HG02759 (cell line): ENCODE measurements around the gene PTGFRN.
"Not testable (repeated sequence)": the region's sequence is repeated elsewhere in the genome, so short reads cannot be mapped to it uniquely, and the experiment has no call there.

Experiments
- ATAC-seq: cut with Tn5 transposase; IDR thresholded peaks from one replicate; pipeline ENCODE4 v1.9.1; 2021; ENCODE audit warnings: mild to moderate bottlenecking, moderate library complexity; ENCODE audit not compliant: unreplicated experiment

The PTGFRN gene

DNA sequence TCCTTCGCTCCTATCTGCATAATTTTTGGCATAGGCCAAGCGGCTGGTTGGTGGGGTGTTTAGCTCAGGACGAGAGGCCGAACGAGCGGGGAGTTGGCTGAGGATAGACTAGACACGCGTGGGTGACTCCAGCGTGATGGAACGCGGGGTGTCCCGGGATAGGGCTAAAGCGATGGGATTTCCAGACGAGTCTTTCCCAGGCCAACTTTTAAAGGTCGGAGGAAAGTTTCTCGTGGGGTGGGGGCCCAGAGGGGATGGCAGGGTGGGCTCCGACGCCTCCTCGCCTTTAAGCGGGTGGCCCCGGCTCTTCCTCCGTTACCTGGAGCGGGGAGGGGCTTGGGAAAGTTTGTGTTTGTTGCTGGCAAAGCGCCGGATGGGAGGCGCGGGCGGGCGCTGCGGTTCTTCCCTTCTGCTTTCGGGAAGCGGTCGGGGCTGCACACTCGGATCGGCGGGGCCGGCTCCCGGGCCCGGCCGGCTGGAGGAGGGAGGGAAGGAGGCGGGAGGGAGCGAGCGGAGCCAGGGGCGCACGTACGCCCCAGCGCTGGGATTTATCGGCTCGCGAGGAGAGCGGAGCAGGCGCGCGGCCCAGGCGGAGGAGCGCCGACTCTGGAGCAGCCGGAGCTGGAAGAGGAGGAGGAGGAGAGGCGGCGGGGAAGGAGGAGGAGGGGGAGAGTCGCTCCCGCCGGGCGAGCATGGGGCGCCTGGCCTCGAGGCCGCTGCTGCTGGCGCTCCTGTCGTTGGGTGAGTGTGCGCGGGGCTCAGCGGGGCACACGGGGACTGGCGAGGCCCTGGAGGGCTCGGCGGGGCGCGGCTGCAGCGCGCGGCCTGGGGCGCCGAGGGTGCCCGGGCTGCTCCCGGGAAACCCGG, at the start of gene PTGFRN:
Gene PTGFRN (plus strand): TSS at position 405 of the 867 bp plus-strand sequence. CDS start 288 bp downstream, at position 693.
- no peak for ATAC-seq

GRCh38 chr1:116860167-116860566, 49.5 kb upstream of the PTGFRN start:
- ATAC-seq: not testable (repeated sequence)

DNA sequence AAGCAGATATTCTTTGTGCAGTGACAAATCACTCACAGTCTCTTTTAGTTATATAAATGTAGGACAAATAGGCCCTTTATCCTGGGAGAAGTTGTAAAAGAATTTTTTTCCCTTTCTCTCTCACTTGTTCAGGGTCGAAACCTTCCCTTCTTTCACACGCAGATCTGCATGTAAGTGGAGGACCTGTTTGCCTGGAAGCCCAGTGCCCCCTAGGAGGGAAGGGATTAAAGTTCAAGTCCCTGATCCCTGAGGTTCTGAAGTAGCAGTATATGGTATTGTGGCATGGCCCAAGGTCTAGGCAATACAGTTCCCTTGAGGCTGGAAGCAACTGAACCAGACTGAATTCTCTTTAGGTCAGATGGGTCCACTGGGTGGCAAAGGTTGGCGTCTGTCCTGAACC, 48.6 kb upstream of the PTGFRN start:
- ATAC-seq: no peak

DNA sequence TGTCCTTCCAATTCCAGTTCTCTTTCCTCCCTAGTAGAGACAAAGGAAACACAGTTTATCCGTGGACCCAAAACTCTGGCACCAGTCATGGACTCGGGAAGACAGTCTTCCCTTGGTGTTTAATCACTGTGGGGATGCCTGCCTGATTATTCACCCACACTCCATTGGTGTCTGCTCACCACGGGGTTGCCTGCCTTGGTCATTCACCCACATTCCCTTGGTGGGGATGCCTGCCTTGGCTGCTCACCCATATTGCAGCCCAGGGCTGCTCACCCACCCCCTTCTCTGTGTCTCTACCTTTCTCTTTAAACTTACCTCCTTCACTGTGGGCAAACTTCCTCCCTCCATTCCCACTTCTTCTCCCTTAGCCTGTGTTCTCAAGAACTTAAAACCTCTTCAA, 46.7 kb upstream of the PTGFRN start:
- not testable (repeated sequence) for ATAC-seq

DNA sequence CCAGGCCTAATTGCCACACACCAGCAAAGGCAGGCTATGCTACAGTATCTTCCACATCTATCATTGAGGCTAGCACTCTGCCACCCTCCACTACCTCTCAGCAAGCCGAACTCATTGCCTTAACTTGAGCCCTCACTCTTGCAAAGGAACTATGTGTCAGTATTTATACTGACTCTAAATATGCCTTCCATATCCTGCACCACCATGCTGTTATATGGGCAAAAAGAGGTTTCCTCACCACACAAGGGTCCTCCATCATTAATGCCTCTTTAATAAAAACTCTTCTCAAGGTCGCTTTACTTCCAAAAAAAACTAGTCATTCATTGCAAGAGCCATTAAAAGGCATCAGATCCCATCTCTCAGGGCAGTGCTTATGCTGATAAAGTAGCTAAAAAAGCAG, 43.2 kb upstream of the PTGFRN start:
- not testable (repeated sequence) for ATAC-seq

DNA sequence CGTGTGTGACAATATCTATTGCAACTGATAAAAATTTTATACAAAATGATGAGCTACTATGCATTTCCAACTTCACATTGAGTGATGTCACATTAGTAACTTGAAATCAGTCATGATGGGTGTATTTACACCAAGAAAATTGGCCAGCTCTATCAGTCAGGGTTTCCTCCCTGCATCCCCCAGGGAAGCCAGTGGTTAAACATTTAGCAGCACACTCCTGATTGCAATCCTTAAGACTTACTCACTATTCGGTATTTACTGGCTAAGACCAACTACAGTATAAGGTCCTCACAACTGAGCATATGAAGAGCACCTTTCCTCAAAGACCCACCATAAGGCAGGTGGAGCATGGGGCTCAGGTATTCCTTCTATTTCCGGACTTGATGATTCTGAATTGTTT, 41.3 kb upstream of the PTGFRN start:
- no peak for ATAC-seq

DNA sequence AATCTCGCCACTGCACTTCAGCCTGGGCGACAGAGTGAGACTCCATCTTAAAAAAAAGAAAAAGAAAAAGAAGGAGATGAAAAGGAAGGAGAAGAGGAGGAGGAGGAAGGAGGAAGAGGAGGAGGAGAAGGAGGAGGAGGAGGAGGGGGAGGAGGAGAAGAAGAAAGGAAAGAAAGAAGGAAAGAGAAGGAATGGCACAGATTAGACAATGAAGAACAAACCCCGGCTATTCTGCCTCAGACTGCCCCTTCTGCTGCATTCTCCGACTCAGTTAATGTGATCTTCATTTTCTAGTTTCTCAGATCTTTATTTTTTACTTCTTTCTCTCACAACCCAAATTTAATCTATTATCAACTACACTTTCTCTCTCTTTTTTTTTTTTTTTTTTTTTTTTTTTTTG, 40.1 kb upstream of the PTGFRN start:
- ATAC-seq: no peak

- no peak for ATAC-seq
Measured at GRCh38 chr1:116870300-116870699, 39.4 kb upstream of the PTGFRN start.

GRCh38 chr1:116871779-116872146, 38.0 kb upstream of the PTGFRN start:
- no peak for ATAC-seq

DNA sequence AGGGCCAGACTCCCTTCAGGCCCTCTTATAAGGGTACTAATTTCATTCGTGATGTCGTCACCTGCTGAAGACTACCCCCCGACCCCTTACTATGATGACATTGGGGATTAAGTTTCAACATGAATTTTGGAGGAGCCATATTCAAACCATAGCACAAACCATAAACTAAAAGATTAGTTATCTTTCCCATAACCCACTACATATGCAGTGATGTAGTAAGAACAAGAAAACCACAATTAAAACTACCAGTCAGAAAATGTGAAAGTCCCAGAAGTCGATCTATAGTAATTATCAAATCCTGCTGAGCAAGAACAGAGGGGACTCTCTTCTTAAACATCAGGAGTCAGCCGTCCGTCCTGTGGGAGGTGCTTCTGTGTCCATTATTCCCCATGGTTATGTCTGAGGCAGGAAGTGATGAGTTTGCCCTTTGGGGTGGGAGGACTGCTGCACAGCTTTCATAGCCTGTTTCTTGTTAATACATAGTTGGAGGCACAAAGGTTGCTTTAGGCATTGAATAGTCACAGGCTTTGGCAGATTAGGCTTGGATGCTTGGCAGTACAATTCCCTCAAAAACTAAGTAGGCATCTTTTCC, 35.9 kb upstream of the PTGFRN start:
- ATAC-seq: no peak

DNA sequence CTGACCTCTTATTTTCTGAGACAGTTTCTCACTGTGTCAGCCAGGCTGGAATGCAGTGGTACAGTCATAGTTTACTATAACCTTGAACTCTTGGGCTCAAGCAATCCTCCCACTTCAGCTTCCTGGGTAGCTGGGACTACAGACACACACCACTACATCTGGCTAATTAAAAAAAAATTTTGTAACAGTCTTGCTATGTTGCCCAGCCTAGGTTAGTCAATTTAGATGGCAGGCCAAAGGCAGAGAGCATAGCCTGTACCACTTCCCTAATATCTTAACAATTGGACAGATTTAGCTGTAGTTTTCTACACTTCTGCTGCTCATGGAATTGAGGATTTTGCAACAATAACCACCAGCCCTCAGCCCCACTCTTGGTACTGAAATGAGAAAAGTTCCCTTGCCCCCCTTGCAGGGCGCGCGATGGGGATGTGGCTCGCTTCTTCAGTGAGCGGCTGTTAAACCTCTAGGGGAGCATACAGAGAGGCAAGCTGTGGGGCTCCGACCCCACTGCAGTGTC, 34.9 kb upstream of the PTGFRN start:
- no peak for ATAC-seq

DNA sequence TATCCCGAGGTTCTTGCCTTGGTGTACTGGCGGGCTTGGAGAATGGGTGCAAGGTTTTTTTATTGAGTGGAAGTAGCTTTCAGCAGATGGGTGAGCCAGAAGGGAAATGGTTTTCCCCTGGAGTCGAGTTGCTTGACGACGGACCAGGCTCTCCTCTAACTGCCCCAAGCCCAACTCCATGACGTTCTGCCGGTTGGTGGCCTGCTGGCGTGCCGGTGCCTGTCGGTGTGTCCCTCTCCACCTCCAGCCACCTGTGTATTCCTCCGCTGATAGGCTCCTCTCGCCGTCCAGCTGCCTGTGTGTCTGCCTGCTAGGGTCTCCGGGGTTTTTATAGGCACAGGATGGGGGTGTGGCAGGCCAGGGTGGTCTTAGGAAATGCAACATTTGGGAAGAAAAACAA, 34.3 kb upstream of the PTGFRN start:
- no peak for ATAC-seq

DNA sequence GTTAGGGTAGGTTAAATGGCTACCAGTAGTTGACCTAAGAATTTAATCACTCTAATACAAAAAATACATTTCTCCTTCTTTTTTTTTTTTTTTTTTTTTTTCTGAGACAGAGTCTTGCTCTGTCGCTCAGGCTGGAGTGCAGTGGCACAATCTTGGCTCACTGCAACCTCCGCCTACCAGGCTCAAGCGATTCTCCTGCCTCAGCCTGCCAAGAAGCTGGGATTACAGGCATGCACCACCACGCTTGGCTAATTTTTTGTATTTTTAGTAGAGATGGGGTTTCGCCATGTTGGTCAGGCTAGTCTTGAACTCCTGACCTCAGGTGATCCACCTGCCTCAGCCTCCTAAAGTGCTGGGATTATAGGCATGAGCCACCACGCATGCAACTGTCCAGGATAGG, 33.8 kb upstream of the PTGFRN start:
- not testable (repeated sequence) for ATAC-seq

- no peak for ATAC-seq
Measured at GRCh38 chr1:116877141-116877818, 32.4 kb upstream of the PTGFRN start.

DNA sequence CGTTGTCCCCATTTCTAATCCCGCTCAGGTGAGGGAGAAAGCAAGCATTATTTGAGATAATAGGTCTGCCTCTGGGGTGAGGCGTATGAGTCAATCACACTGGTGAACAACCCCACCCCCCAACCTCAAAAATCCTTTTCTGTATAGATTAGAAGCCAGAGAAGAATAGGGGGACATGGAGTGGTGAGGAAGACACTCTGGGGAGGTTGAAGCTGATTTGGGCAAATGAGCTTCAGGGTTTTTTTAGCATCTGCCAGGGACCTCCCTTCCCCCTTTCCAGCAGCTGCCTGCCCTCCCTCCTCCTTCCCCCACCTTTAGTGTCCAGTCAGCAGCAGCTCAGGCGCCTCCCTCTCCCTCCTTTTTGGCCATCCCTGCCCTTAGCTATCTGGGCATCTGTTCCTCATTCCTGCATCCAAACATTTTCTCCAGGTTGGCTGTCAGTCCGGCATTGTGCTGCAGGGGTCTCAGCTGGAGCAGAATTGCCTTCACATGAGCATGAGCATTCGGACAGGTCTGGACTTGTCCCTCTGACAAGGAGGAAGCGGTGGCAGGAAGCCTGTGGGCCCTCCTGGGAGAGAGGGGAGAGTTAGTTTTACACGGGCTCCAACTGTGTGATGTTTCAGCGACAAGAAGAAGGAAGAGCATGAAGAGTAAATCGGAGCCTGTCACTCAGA, 30.8 kb upstream of the PTGFRN start:
- ATAC-seq: peak; percentile 63

DNA sequence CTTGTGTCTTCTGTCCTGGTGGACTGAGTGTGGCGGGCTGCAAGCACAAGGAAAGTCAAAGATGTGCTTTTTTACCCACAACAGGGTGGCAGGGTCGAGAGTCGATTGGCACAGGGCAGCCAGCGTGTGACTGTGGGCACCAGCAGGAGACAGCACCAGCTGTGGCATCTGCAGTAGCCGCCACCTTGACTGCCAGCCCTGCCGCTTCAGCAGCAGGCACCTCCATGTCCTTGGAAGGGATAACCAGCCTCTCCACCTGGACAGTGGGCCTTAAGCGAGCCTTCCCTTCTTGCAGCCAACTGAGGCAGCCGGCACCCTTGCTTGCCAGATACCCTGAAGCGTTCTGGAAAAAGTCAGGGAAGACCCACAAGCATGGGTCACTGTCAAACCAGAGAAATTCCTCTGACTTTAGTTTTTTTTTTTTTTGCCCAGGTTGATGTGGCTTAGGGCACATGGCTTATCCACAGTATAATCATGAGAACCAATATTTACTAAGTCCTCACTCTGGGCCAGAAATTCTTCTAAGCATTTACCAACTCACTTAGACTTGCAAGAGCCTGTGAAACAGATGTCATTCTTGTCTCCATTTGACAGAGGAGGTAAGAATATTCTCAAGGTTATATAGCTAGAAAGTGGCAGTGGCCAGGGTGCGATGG, 30.1 kb upstream of the PTGFRN start:
- ATAC-seq: no peak

- no peak for ATAC-seq
Measured at GRCh38 chr1:116880917-116881316, 28.8 kb upstream of the PTGFRN start.

DNA sequence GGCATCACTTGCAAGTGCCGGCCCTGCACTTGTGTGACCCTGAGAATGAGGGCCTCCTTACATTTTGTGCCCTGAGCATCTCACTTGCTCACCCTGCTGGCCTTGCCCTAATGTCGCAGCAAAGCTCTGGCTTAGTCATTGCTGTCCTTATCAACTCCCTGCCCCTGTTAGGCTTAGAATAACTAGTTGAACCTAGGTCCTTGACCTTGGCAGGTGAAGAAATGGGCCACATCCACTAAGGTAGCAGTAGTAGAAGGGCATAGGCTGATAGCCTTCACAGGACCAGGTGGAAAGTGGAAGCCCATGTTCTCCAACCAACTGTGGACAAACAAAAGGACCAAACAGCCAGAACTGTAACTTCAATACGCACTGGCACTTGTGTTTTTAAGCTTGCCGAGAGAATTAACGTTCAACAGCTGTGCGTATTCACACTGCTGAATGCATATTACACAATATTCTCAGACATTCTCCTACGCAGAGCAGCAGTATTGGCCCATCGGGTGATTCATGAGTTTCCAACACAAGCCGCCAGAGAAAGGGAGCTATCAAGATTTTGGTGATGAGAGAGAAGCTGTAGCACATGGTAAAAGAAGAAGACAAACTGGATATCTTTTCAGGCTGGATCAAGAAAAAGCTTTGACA, 27.7 kb upstream of the PTGFRN start:
- no peak for ATAC-seq

GRCh38 chr1:116882866-116883265, 26.9 kb upstream of the PTGFRN start:
- no peak for ATAC-seq

DNA sequence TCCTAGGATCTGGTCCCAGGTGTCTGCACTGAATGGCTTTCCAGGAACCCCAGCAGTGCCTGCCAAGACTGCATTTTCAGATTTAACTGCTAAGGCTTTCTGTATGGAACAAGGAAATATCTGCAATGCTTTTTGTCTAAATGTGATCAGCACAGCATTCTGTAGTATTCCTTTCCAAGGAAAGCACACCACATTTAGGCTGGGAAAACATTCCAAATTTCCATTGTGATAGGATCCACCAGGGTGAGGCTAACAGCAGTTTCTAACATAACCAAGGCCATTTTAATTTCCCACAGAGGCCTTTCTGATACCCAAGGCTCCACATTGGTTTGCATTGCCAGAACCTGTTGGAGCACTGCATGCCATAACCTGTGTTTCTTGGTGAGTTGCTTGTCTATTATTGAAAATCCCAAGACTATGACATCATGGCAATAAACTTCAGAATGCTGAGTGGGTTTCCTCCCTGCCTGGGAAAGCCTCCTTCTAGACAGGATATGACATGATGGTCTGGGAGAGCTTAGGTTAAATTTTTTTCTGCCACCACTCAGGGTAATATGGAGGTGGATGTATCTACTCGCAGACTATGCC, 23.3 kb upstream of the PTGFRN start:
- no peak for ATAC-seq
